ENCODE results near the gene MYO10. TPM values are rescaled to one million over a fixed set of nuclear protein-coding genes. Genes with fewer than 3 reads are reported as not detected.

Gene MYO10
- total and polyA plus RNA-seq, 9 donors = 10.8 to 35.8 (median 16.3) TPM

- Histone ChIP-seq H3K36me3 (no peaks in the 10 kb centered on the region), H3K4me3 (no peak overlapping the region), H3K4me1 (ENCODE audit: insufficient read depth) (no peaks in the 10 kb centered on the region), H3K27me3 (no peaks in the 10 kb centered on the region), H3K27ac (no peak overlapping the region), H3K9me3 (no peaks in the 10 kb centered on the region)
- intact Hi-C loops (cut with DNase I) = no loop called here
- no peak for DNase-seq
- 85 to 91% (median 88%) methylated on average over 2 of the region's 2 CpGs for WGBS, 3 donors
- no peak for TF ChIP-seq EP300 (IDR thresholded peaks at IDR 0.05)
- TF ChIP-seq, protein P1, sequence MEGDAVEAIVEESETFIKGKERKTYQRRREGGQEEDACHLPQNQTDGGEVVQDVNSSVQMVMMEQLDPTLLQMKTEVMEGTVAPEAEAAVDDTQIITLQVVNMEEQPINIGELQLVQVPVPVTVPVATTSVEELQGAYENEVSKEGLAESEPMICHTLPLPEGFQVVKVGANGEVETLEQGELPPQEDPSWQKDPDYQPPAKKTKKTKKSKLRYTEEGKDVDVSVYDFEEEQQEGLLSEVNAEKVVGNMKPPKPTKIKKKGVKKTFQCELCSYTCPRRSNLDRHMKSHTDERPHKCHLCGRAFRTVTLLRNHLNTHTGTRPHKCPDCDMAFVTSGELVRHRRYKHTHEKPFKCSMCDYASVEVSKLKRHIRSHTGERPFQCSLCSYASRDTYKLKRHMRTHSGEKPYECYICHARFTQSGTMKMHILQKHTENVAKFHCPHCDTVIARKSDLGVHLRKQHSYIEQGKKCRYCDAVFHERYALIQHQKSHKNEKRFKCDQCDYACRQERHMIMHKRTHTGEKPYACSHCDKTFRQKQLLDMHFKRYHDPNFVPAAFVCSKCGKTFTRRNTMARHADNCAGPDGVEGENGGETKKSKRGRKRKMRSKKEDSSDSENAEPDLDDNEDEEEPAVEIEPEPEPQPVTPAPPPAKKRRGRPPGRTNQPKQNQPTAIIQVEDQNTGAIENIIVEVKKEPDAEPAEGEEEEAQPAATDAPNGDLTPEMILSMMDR (IDR thresholded peaks at IDR 0.05) = no peak
- no peak for TF ChIP-seq POLR2A (IDR thresholded peaks at IDR 0.05)
Observed at GRCh38 chr5:16975950-16976624, 40.0 kb upstream of the MYO10 start.

DNA sequence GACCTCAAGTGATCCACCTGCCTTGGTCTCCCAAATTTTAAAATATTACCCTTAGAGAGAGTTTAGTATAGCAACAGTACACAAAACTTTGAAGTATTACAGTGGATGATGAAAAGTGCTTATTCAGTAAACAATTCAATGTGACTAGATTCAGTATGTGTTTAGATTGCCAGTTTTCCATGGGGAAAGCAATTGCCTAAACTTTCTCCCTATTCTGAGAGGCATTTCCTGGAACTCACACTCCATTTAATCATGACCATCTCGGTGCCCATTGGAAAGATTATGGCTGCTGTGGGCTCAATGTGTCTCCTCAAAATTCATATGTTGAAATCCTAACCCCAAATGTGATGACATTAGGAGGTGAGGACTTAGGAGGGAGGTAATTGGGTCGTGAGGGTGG, 38.9 kb upstream of the MYO10 start:
- H3K27me3 ChIP-seq = no peaks in the 10 kb centered on the region
- H3K4me1 ChIP-seq (ENCODE audit: insufficient read depth) = no peaks in the 10 kb centered on the region
- no peaks in the 10 kb centered on the region for H3K9me3 ChIP-seq
- intact Hi-C loops (cut with DNase I) = no loop called here
- H3K4me3 ChIP-seq = no peak overlapping the region
- H3K36me3 ChIP-seq = no peaks in the 10 kb centered on the region
- DNase-seq = no peak
- 81 to 92% (median 85%) methylated on average over 2 of the region's 2 CpGs for WGBS, 3 donors
- no peak overlapping the region for H3K27ac ChIP-seq
- TF ChIP-seq, protein P1 (IDR thresholded peaks at IDR 0.05) = no peak
- TF ChIP-seq EP300 (IDR thresholded peaks at IDR 0.05) = no peak
- TF ChIP-seq POLR2A (IDR thresholded peaks at IDR 0.05) = no peak

- no peak overlapping the region for H3K27ac ChIP-seq
- no peaks in the 10 kb centered on the region for H3K27me3 ChIP-seq
- TF ChIP-seq POLR2A (IDR thresholded peaks at IDR 0.05) = no peak
- TF ChIP-seq EP300 (IDR thresholded peaks at IDR 0.05) = no peak
- TF ChIP-seq, protein P1 (IDR thresholded peaks at IDR 0.05) = no peak
- H3K4me3 ChIP-seq = no peak overlapping the region
- intact Hi-C loops (cut with DNase I) = no loop called here
- H3K4me1 ChIP-seq (ENCODE audit: insufficient read depth) = no peaks in the 10 kb centered on the region
- H3K9me3 ChIP-seq = no peaks in the 10 kb centered on the region
- 99 to 100% (median 100%) methylated on average over 3 of the region's 3 CpGs for WGBS, 3 donors
- H3K36me3 ChIP-seq = no peaks in the 10 kb centered on the region
- no peak for DNase-seq
Observed at GRCh38 chr5:16970826-16971225, 34.7 kb upstream of the MYO10 start.

- Histone ChIP-seq H3K27me3 (no peaks in the 10 kb centered on the region), H3K27ac (no peak overlapping the region), H3K4me3 (no peak overlapping the region), H3K9me3 (no peaks in the 10 kb centered on the region), H3K4me1 (ENCODE audit: insufficient read depth) (no peaks in the 10 kb centered on the region), H3K36me3 (no peaks in the 10 kb centered on the region)
- TF ChIP-seq POLR2A (IDR thresholded peaks at IDR 0.05) (no peak), EP300 (IDR thresholded peaks at IDR 0.05) (no peak)
- TF ChIP-seq, protein P1 (IDR thresholded peaks at IDR 0.05) = no peak
- DNase-seq = no peak
- 90 to 96% (median 91%) methylated on average over 5 of the region's 5 CpGs for WGBS, 3 donors
- intact Hi-C loops (cut with DNase I) = no loop called here
Observed at GRCh38 chr5:16970260-16970659, 34.2 kb upstream of the MYO10 start.
